ENCODE measurements around the gene DUSP7. TPM values are rescaled to one million over a fixed set of nuclear protein-coding genes. Genes with fewer than 3 reads are reported as not detected.
"Not testable (repeated sequence)": the region's sequence is repeated elsewhere in the genome, so short reads cannot be mapped to it uniquely, and the experiment has no call there.

The DUSP7 gene
- total RNA-seq, 1 donor from 2014 or later, result 24.9 TPM

DNA sequence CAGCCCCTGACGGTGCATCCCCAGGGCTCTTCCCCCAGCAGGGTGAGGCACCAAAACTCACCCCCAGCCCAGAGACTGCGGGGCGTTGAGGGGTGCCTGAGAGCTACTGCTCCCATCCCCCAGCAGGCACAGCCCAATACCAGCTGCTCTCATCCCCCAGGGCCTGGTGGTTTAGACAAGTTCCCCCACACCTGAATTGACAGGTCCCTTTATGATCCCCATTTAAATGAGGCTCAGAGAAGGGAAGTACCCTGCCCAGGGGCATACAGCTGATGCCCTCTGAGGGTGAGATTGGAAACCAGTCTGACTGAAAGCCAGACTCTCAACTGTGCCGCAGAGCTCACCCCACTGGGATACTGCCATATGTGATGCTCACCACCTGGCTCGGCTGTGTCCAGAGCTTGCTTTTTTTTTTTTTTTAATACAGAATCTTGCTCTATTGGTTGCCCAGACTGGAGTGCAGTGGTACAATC lies 20.1 kb downstream of the DUSP7 start:
- DNase-seq (ENCODE audit: low read depth) (no peak), FAIRE-seq (no peak)
- Histone ChIP-seq H3K9me3 (ENCODE audit: insufficient read depth, low read depth, low read length) (peaks cover 3% of the 10 kb centered on the region), H3K27me3 (ENCODE audit: insufficient read depth, low read length) (no peaks in the 10 kb centered on the region), H3K4me2 (ENCODE audit: low read length) (no peak overlapping the region), H3K36me3 (ENCODE audit: insufficient read depth, low read length) (no peaks in the 10 kb centered on the region), H3K4me3 (ENCODE audit: insufficient read depth, low read depth, low read length) (no peak overlapping the region), H3K4me1 (ENCODE audit: insufficient read depth, low read length) (peaks cover 8% of the 10 kb centered on the region), H2AFZ (ENCODE audit: low read depth, low read length) (no peak overlapping the region), H3K9ac (ENCODE audit: low read length) (no peak overlapping the region), H3K79me2 (ENCODE audit: insufficient read depth, low read length) (no peaks in the 10 kb centered on the region), H3K27ac (ENCODE audit: low read depth, low read length) (no peak overlapping the region), H4K20me1 (ENCODE audit: insufficient read depth, low read length) (no peaks in the 10 kb centered on the region)
- TF ChIP-seq CTCF (IDR thresholded peaks at IDR 0.05; ENCODE audit: insufficient read depth, low read depth, low read length) (no peak), EZH2 (IDR thresholded peaks at IDR 0.05; ENCODE audit: insufficient read depth, low read length) (no peak)
- peaks cover 23% of the 10 kb centered on the region for H3K27me3 Mint-ChIP-seq (ENCODE audit: low read depth, unreplicated experiment)
- H3K9me3 Mint-ChIP-seq (ENCODE audit: unreplicated experiment), result peaks cover 11% of the 10 kb centered on the region
- H3K4me3 Mint-ChIP-seq (ENCODE audit: unreplicated experiment), result no peak overlapping the region
- H3K27ac Mint-ChIP-seq (ENCODE audit: unreplicated experiment), result no peak overlapping the region
- peaks cover 2% of the 10 kb centered on the region for H3K36me3 Mint-ChIP-seq (ENCODE audit: low read depth, unreplicated experiment)
- peaks cover 2% of the 10 kb centered on the region for H3K4me1 Mint-ChIP-seq (ENCODE audit: low read depth, unreplicated experiment)

DNA sequence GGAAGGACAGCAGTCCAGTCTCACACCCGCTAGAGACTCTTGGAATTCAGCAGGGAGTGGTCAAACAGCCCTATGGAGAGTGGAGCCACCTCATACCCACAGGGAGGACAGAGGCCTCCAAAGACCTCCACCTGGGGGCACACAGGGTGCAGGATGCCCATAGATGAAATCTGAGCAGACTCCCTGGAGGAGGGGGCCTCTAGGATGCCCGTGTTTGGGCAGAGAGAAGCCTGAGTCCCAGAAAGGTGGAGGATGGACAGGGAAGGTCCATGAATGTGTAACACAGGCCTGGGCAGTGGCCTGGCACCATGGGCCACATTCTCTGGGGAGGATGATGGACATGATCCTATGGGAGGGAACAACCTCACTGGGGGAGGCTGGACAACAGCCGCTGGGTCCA lies 21.7 kb downstream of the DUSP7 start:
- Mint-ChIP-seq H3K27ac (ENCODE audit: unreplicated experiment) (no peak overlapping the region), H3K27me3 (ENCODE audit: low read depth, unreplicated experiment) (peaks cover 15% of the 10 kb centered on the region), H3K36me3 (ENCODE audit: low read depth, unreplicated experiment) (peaks cover 5% of the 10 kb centered on the region), H3K9me3 (ENCODE audit: unreplicated experiment) (peaks cover 17% of the 10 kb centered on the region), H3K4me1 (ENCODE audit: low read depth, unreplicated experiment) (no peaks in the 10 kb centered on the region), H3K4me3 (ENCODE audit: unreplicated experiment) (no peak overlapping the region)
- Histone ChIP-seq H3K27me3 (ENCODE audit: insufficient read depth, low read length) (no peaks in the 10 kb centered on the region), H2AFZ (ENCODE audit: low read depth, low read length) (no peak overlapping the region), H3K36me3 (ENCODE audit: insufficient read depth, low read length) (no peaks in the 10 kb centered on the region), H3K4me1 (ENCODE audit: insufficient read depth, low read length) (peaks cover 1% of the 10 kb centered on the region), H3K79me2 (ENCODE audit: insufficient read depth, low read length) (no peaks in the 10 kb centered on the region), H3K9me3 (ENCODE audit: insufficient read depth, low read depth, low read length) (peaks cover 4% of the 10 kb centered on the region), H3K27ac (ENCODE audit: low read depth, low read length) (no peak overlapping the region), H3K4me2 (ENCODE audit: low read length) (no peak overlapping the region), H3K4me3 (ENCODE audit: insufficient read depth, low read depth, low read length) (no peak overlapping the region), H3K9ac (ENCODE audit: low read length) (no peak overlapping the region), H4K20me1 (ENCODE audit: insufficient read depth, low read length) (no peaks in the 10 kb centered on the region)
- TF ChIP-seq CTCF (IDR thresholded peaks at IDR 0.05; ENCODE audit: insufficient read depth, low read depth, low read length) (no peak), EZH2 (IDR thresholded peaks at IDR 0.05; ENCODE audit: insufficient read depth, low read length) (no peak)
- DNase-seq (ENCODE audit: low read depth) (no peak), FAIRE-seq (no peak)

GRCh38 chr3:52034212-52034611 lies 22.2 kb downstream of the DUSP7 start:
- H3K36me3 Mint-ChIP-seq (ENCODE audit: low read depth, unreplicated experiment), result peaks cover 5% of the 10 kb centered on the region
- Histone ChIP-seq H3K27ac (ENCODE audit: low read depth, low read length) (no peak overlapping the region), H3K4me3 (ENCODE audit: insufficient read depth, low read depth, low read length) (no peak overlapping the region), H3K36me3 (ENCODE audit: insufficient read depth, low read length) (no peaks in the 10 kb centered on the region), H3K9me3 (ENCODE audit: insufficient read depth, low read depth, low read length) (peaks cover 4% of the 10 kb centered on the region), H3K9ac (ENCODE audit: low read length) (no peak overlapping the region), H3K4me1 (ENCODE audit: insufficient read depth, low read length) (no peaks in the 10 kb centered on the region), H4K20me1 (ENCODE audit: insufficient read depth, low read length) (no peaks in the 10 kb centered on the region), H3K27me3 (ENCODE audit: insufficient read depth, low read length) (no peaks in the 10 kb centered on the region), H3K4me2 (ENCODE audit: low read length) (no peak overlapping the region), H3K79me2 (ENCODE audit: insufficient read depth, low read length) (no peaks in the 10 kb centered on the region), H2AFZ (ENCODE audit: low read depth, low read length) (no peak overlapping the region)
- peaks cover 15% of the 10 kb centered on the region for H3K27me3 Mint-ChIP-seq (ENCODE audit: low read depth, unreplicated experiment)
- no peak overlapping the region for H3K4me3 Mint-ChIP-seq (ENCODE audit: unreplicated experiment)
- TF ChIP-seq EZH2 (IDR thresholded peaks at IDR 0.05; ENCODE audit: insufficient read depth, low read length), result no peak
- no peak for TF ChIP-seq CTCF (IDR thresholded peaks at IDR 0.05; ENCODE audit: insufficient read depth, low read depth, low read length)
- H3K9me3 Mint-ChIP-seq (ENCODE audit: unreplicated experiment), result peaks cover 17% of the 10 kb centered on the region
- FAIRE-seq (no peak), DNase-seq (ENCODE audit: low read depth) (no peak)
- no peaks in the 10 kb centered on the region for H3K4me1 Mint-ChIP-seq (ENCODE audit: low read depth, unreplicated experiment)
- H3K27ac Mint-ChIP-seq (ENCODE audit: unreplicated experiment), result no peak overlapping the region

DNA sequence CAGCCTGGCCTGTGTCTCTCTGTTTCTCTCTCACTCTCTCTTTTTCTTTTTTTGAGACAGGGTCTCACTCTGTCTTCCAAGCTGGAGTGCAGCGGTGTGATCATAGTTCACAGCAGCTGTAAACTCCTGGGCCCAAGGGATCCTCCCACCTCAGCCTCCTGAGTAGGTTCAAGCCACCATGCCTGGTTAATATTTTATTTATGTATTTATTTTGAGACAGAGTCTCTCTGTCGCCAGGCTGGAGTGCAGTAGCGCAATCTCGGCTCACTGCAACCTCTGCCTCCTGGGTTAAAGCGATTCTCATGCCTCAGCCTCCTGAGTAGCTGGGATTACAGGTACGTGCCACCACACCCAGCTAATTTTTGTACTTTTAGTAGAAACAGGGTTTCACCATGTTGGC lies 22.6 kb downstream of the DUSP7 start:
- H3K9ac ChIP-seq (ENCODE audit: low read length); H3K36me3 Mint-ChIP-seq (ENCODE audit: low read depth, unreplicated experiment); H3K27ac ChIP-seq (ENCODE audit: low read depth, low read length); H3K4me1 ChIP-seq (ENCODE audit: insufficient read depth, low read length); H3K4me3 Mint-ChIP-seq (ENCODE audit: unreplicated experiment); H3K27me3 ChIP-seq (ENCODE audit: insufficient read depth, low read length); H2AFZ ChIP-seq (ENCODE audit: low read depth, low read length); DNase-seq (ENCODE audit: low read depth); H3K4me2 ChIP-seq (ENCODE audit: low read length); FAIRE-seq; H4K20me1 ChIP-seq (ENCODE audit: insufficient read depth, low read length); H3K79me2 ChIP-seq (ENCODE audit: insufficient read depth, low read length); H3K4me1 Mint-ChIP-seq (ENCODE audit: low read depth, unreplicated experiment); H3K36me3 ChIP-seq (ENCODE audit: insufficient read depth, low read length); H3K4me3 ChIP-seq (ENCODE audit: insufficient read depth, low read depth, low read length); H3K9me3 ChIP-seq (ENCODE audit: insufficient read depth, low read depth, low read length); H3K27ac Mint-ChIP-seq (ENCODE audit: unreplicated experiment): not testable (repeated sequence)
- Mint-ChIP-seq H3K27me3 (ENCODE audit: low read depth, unreplicated experiment) (peaks cover 15% of the 10 kb centered on the region), H3K9me3 (ENCODE audit: unreplicated experiment) (peaks cover 17% of the 10 kb centered on the region)
